GM19238 (cell line): ENCODE results near the gene DPYSL5.

Experiments
- DNase-seq: peaks from one replicate; pipeline ENCODE4 v3.0.0; 2011; ENCODE audit warnings: low spot score; ENCODE audit not compliant: insufficient read length

Gene DPYSL5

GRCh38 chr2:26846334-26847306 is 1.3 kb upstream of the DPYSL5 start:
- peak; percentile 63 for DNase-seq

- DNase-seq = no peak
These were observed 651 bp upstream of the DPYSL5 start for GRCh38 chr2:26847307-26847654.

GRCh38 chr2:26848336-26849055 is 564 bp downstream of the DPYSL5 start:
- DNase-seq = no peak

- DNase-seq = no peak
These were observed 1.4 kb downstream of the DPYSL5 start for GRCh38 chr2:26849056-26849999.

GRCh38 chr2:26850000-26850431 is 2.1 kb downstream of the DPYSL5 start:
- DNase-seq = no peak

GRCh38 chr2:26850505-26850904 is 2.6 kb downstream of the DPYSL5 start:
- DNase-seq = no peak

- DNase-seq = no peak
These were observed 4.7 kb downstream of the DPYSL5 start for GRCh38 chr2:26852405-26853306.

GRCh38 chr2:26853751-26854150 is 5.8 kb downstream of the DPYSL5 start:
- no peak for DNase-seq

GRCh38 chr2:26854283-26854827 is 6.4 kb downstream of the DPYSL5 start:
- DNase-seq = no peak

- DNase-seq = no peak
These were observed 7.5 kb downstream of the DPYSL5 start for GRCh38 chr2:26855466-26855865.

- no peak for DNase-seq
These were observed 11.7 kb downstream of the DPYSL5 start for GRCh38 chr2:26859622-26860021.

GRCh38 chr2:26860211-26860850 is 12.4 kb downstream of the DPYSL5 start:
- DNase-seq = no peak

- no peak for DNase-seq
These were observed 13.8 kb downstream of the DPYSL5 start for GRCh38 chr2:26861610-26862224.

- no peak for DNase-seq
These were observed 16.3 kb downstream of the DPYSL5 start for GRCh38 chr2:26864226-26864625.

- no peak for DNase-seq
These were observed 16.7 kb downstream of the DPYSL5 start for GRCh38 chr2:26864646-26865045.

- DNase-seq = no peak
These were observed 22.7 kb downstream of the DPYSL5 start for GRCh38 chr2:26870585-26871095.

GRCh38 chr2:26873286-26873983 is 25.5 kb downstream of the DPYSL5 start:
- DNase-seq = no peak

GRCh38 chr2:26874514-26874913 is 26.6 kb downstream of the DPYSL5 start:
- no peak for DNase-seq
